ENCODE data around the gene PKMYT1.

- TF ChIP-seq CTCF (conservative IDR thresholded peaks at IDR 0.05; ENCODE audit: low read length) (no peak), EZH2phosphoT487 (IDR thresholded peaks at IDR 0.05; ENCODE audit: borderline replicate concordance, low read depth, low read length) (no peak)
Observed at GRCh38 chr16:3023415-3023668, 43.1 kb upstream of the PKMYT1 start.
